Measurements from ENCODE around the gene PLEKHA1. TPM values are rescaled to one million over a fixed set of nuclear protein-coding genes. Genes with fewer than 3 reads are reported as not detected.
A peak's percentile ranks its signal among the peaks of the same experiment; 100 is the strongest.

Gene PLEKHA1
- total RNA-seq, 3 donors from 2014 or later: 39.1 to 55.0 (median 41.2) TPM

DNA sequence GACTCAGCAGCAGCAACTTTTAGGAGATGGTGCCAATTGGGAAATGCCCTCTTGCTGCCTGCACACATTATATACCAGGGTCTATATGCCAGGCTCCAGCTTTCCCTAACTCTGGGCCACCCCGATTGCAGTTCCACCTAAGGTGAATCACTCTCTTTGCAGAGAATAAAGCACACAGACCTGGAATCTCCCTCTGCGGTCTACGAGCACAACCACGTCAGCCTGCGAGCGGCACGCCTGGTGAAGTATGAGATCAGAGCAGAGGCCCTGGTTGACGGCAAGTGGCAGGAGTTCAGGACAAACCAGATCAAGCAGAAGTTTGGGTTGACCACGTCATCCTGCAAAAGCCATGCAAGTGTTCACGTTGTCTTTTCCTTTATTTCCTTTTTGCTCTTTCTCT, 38.2 kb upstream of the PLEKHA1 start:
- H3K36me3 ChIP-seq (ENCODE audit: low read depth): no peaks in the 10 kb centered on the region
- TF ChIP-seq, protein P1, sequence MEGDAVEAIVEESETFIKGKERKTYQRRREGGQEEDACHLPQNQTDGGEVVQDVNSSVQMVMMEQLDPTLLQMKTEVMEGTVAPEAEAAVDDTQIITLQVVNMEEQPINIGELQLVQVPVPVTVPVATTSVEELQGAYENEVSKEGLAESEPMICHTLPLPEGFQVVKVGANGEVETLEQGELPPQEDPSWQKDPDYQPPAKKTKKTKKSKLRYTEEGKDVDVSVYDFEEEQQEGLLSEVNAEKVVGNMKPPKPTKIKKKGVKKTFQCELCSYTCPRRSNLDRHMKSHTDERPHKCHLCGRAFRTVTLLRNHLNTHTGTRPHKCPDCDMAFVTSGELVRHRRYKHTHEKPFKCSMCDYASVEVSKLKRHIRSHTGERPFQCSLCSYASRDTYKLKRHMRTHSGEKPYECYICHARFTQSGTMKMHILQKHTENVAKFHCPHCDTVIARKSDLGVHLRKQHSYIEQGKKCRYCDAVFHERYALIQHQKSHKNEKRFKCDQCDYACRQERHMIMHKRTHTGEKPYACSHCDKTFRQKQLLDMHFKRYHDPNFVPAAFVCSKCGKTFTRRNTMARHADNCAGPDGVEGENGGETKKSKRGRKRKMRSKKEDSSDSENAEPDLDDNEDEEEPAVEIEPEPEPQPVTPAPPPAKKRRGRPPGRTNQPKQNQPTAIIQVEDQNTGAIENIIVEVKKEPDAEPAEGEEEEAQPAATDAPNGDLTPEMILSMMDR (IDR thresholded peaks at IDR 0.05): no peak
- no peak overlapping the region for H3K4me3 ChIP-seq
- intact Hi-C loops (cut with DNase I, micrococcal nuclease): no loop called here
- peaks cover 5% of the 10 kb centered on the region for H3K4me1 ChIP-seq (ENCODE audit: low read depth)
- DNase-seq (no peak), ATAC-seq (no peak)
- H3K9me3 ChIP-seq: no peaks in the 10 kb centered on the region

DNA sequence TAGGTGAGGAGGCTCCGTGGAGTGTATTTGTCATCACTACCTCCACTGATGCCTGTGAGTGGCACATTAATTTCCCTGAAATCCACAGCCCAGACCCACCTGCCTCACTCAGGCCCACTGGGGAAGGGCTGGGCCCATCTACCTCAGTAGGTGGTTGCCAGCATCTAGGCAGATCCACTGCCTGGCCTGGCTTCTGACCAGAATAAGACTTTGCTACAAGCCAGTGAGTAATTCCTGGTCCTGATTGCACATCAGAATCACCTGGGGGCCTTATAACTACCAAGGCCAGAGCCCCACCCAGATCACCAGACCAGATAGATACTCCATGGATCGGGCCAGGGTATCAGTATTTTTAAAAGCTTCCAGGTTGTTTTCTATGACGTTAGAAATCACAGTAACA, 37.5 kb upstream of the PLEKHA1 start:
- ATAC-seq (no peak), DNase-seq (no peak)
- TF ChIP-seq, protein P1 (IDR thresholded peaks at IDR 0.05): no peak
- Histone ChIP-seq H3K4me3 (no peak overlapping the region), H3K9me3 (no peaks in the 10 kb centered on the region), H3K36me3 (ENCODE audit: low read depth) (no peaks in the 10 kb centered on the region), H3K4me1 (ENCODE audit: low read depth) (peaks cover 5% of the 10 kb centered on the region)
- intact Hi-C loops (cut with DNase I, micrococcal nuclease): no loop called here

DNA sequence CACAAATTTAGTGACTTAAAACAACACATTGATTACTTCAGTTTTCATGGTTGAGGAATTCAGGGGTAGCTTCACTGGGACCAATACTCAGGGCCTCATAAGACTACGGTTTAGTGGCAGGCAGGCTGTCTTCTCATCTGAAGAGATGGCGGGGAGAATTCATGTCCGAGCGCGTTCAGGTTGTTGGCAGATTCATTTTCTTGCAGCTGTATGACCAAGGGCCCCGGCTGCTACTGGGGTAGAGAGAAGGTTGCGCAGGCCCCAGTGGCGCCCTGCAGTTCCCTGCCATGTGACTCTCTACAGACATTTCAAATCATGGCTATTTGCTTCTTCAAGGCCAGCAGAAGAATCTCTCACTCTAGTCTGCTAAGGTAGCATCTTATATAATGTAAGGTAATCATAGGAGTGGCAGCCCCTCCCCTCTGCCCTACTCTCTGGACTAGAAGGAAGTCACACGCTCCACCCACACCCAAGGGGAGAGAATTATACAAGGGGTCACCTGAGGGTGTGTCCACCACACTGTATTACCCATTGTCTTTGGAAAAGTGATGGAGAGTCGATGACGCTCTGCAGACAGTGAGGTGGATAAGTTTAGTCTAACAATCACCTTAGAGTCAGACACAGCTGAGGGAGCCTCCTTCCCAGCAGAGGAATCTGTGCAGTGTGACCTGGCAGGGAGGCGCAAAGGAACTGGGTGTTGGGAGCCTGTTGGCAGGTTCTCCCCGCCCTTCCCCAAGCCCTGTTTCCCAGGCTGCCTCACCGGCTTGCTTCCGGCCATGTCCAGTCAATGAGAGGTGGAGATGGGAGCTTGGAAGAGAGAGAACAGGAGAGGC, 35.7 kb upstream of the PLEKHA1 start:
- intact Hi-C loops (cut with DNase I, micrococcal nuclease): no loop called here
- TF ChIP-seq, protein P1 (IDR thresholded peaks at IDR 0.05): no peak
- ATAC-seq: peak; percentile 95
- H3K4me1 ChIP-seq (ENCODE audit: low read depth): peaks cover 5% of the 10 kb centered on the region
- DNase-seq: peak; percentile 63 to 82 (median 69)
- H3K36me3 ChIP-seq (ENCODE audit: low read depth): no peaks in the 10 kb centered on the region
- no peak overlapping the region for H3K4me3 ChIP-seq
- H3K9me3 ChIP-seq: no peaks in the 10 kb centered on the region

DNA sequence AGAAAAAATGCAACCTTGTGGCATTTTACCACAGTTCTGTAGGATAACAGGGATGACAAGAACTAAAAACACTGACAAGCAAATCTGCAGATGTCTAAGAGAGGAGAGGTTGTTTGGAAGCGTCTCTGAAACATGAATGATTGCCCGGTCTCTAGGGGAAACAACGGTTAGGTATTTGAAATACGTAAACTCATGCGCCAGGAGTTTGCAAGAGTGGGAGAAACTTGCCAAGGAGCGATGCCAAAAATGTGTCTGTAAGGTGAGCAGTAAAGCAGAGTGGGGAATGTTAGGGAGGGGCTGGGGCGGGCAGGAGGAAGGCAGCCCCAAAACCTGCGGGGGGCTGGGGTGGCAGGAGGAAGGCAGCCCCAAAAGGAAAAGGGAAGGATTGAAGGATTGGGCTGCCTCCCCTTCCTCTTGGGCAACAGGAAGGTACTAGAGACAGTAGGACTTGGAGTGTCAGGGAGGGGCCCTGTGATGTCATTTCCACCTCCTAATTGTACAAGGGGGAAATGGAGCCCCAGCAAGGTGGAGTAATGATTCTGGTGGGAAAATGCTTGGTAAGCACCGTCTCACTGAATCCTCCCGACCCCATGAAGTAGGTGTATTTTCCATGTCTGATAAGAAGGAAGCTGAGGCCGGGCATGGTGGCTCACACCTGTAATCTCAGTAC, 33.2 kb upstream of the PLEKHA1 start:
- TF ChIP-seq, protein P1 (IDR thresholded peaks at IDR 0.05): no peak
- DNase-seq: no peak
- no peak for ATAC-seq
- no peaks in the 10 kb centered on the region for H3K36me3 ChIP-seq (ENCODE audit: low read depth)
- peaks cover 5% of the 10 kb centered on the region for H3K4me1 ChIP-seq (ENCODE audit: low read depth)
- H3K9me3 ChIP-seq: no peaks in the 10 kb centered on the region
- intact Hi-C loops (cut with DNase I, micrococcal nuclease): no loop called here
- no peak overlapping the region for H3K4me3 ChIP-seq

DNA sequence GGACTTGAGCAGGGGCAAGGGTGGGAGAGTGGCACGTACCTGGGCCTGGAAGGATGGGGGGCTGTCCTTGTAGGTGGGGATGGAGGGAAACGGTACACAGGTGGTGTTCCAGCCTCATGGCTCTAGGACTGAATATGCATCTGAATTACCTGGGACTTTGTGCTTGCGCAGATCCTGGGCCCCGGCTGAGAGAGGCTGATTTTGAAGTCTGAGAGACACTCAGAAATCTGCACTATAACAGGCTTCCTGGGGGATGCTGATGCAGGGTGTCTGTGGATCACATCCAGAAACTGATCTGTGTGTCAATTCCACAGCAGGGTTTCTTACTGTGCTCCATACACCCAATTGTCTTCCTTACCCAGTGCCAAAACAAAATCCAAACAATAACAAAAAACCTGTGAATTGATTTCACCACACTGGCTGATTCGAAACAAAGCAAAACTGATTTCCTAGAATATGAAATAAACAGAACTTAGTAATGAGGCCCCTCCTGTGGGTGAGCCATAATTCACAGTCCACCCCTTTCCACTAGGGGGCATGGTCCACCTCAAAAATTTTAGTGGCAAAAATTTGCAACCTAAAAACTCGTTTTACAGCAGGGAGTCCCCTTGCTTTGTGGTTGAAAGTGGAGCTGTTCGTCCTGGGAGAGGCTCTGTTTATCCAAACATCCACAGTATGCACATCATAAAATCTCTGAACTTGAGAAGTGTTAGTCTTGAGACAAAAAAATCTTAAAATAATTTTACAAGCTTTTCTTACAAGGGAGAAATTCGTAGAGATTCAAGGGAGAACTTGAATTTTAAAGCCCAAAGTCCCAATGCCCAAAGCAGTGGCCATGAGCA, 32.0 kb upstream of the PLEKHA1 start:
- Histone ChIP-seq H3K36me3 (ENCODE audit: low read depth) (no peaks in the 10 kb centered on the region), H3K9me3 (no peaks in the 10 kb centered on the region), H3K4me3 (no peak overlapping the region), H3K4me1 (ENCODE audit: low read depth) (peaks cover 5% of the 10 kb centered on the region)
- TF ChIP-seq, protein P1 (IDR thresholded peaks at IDR 0.05): peak; percentile 8
- ATAC-seq (no peak), DNase-seq (peak in 1 of 3 donors; percentile 59)
- intact Hi-C loops (cut with DNase I, micrococcal nuclease): no loop called here

Measured in mucosa of descending colon (tissue), 3 donors.